ENCODE measurements around the gene UGCG.
A peak's percentile ranks its signal among the peaks of the same experiment; 100 is the strongest.
"Not testable (repeated sequence)": the region's sequence is repeated elsewhere in the genome, so short reads cannot be mapped to it uniquely, and the experiment has no call there.

The UGCG gene

GRCh38 chr9:111922324-111923013, 25.9 kb downstream of the UGCG start:
- ATAC-seq, result no peak

GRCh38 chr9:111924281-111924680, 27.7 kb downstream of the UGCG start:
- no peak for ATAC-seq

GRCh38 chr9:111925017-111925770, 28.6 kb downstream of the UGCG start:
- ATAC-seq, result no peak

DNA sequence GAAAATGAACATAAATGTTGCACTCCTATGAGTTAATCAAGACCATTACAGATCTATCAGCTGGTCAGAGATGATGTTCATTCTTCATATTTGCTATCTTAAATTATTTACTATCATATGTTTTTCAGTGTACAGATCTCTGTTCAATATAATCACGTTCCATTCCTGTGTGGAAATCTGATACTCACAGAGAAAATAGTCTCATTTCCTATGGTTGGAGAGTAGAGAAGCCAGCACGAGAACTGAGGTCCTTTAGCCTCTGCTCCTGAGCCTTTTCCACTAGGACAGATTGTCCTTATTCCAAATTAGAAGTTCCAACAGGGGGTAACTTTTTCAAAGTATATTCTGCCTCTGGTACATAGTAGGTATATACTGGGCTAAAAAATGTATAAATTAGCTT, 29.2 kb downstream of the UGCG start:
- ATAC-seq, result no peak

GRCh38 chr9:111926421-111926875, 29.8 kb downstream of the UGCG start:
- ATAC-seq, result peak; percentile 96 to 98

GRCh38 chr9:111928359-111928720, 31.7 kb downstream of the UGCG start:
- no peak for ATAC-seq

DNA sequence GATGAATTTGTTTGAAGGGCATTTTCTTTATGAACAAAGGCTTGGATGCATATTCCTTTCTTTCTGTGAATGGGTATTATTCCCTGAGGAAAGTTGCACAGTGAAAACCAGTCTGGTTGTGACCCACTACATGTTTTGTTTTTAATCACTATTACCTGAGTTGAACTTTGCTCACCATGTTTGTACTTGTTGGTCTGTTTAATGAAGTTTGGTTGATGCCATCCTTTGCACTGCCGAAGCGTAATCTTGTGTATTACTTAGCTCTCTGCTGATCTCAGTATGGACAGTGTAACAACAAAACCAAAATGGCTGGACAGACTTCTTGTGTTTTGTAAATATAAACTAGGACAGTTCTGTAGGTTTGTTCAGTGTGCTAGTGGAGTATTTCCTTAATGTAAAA, 38.1 kb downstream of the UGCG start:
- no peak for ATAC-seq

- no peak for ATAC-seq
These were observed 39.8 kb downstream of the UGCG start for GRCh38 chr9:111936391-111936790.

GRCh38 chr9:111937301-111937700, 40.7 kb downstream of the UGCG start:
- ATAC-seq, result no peak

DNA sequence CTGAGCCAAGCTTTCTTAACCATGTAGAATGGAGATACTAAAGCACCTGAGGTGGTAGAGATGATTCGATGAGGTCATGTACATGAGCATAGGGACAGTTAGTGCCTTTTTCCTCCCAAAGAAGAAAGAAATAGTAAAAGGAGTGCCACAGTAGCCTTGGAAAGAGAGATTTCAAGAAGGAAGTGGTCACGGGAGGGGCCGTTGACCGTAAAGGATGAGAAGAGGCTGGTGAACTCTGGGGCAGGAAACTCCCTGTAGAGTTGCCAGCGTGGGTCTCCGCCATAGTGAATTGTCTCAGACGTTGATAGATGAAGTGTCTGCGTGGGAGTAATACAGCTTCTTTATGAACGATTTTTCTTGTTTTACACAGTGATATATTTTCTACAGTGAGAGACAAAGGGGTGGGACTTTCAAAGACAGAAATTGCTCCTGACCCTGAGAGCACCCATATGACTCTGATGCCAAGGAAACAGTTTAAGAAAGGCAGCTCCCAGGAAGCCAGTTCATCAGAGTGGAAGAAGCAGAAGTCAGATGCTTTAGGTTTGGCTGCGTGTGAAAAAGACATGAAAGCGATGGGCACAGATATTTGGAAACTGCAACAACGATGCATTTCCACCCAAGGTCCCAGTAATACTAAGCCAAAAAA, 41.3 kb downstream of the UGCG start:
- peak; percentile 84 to 93 for ATAC-seq

- no peak for ATAC-seq
These were observed 41.8 kb downstream of the UGCG start for GRCh38 chr9:111938427-111938800.

DNA sequence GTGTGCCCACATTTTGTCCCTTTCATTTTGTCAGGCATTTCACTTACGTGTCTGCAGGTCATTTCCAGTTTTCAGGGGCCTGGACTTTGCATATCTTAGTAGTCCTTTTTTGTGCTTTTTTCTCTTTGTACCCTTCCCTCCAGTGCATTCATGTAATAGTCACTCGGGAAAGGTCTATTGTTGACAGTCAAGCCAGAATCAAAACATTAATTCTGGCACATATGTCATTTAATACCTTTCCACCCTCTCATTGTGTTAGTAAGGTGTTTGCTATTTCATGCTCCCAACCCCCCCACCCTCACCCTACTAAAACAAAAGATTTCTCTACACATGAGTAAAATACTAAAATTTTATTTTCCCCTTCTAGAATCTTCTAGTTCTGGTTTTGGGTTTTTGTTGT, 42.7 kb downstream of the UGCG start:
- no peak for ATAC-seq

- ATAC-seq, result no peak
These were observed 44.1 kb downstream of the UGCG start for GRCh38 chr9:111940697-111941096.

- ATAC-seq, result no peak
These were observed 46.6 kb downstream of the UGCG start for GRCh38 chr9:111943200-111943599.

DNA sequence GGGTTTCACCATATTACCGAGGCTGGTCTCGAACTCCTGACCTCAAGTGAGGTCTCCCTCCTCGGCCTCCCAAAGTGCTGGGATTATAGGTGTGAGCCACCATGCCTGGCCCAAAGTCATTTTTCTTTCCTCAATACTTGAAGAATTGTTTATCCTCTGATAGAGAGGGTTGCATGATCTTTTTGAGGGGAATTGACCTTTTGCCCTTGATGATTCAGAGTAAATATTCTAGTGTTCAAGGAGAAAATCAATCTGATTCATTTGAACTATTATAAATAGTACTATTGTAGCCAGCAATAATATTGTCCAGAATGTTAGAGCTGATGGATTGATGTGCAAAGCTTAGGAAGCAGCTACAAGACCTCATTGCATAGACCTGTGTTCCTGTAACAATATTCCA, 47.1 kb downstream of the UGCG start:
- ATAC-seq, result no peak

- ATAC-seq, result peak; percentile 43 to 48
These were observed 47.7 kb downstream of the UGCG start for GRCh38 chr9:111944241-111944866.

- peak; percentile 69 to 71 for ATAC-seq
These were observed 48.6 kb downstream of the UGCG start for GRCh38 chr9:111945216-111945615.

DNA sequence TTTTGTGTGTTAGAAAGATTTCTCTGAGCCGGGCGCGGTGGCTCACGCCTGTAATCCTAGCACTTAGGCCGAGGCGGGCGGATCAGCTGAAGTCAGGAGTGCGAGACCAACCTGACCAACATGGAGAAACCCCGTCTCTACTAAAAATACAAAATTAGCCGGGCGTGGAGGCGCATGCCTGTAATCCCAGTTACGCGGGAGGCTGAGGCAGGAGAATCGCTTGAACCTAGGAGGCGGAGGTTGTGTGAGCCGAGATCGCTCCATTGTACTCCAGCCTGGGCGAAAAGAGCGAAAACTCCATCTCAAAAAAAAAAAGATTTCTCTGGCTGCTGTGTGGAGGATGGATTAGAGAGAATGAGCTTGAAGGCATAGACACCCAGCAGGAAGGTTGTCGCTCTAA, 51.5 kb downstream of the UGCG start:
- not testable (repeated sequence) for ATAC-seq

DNA sequence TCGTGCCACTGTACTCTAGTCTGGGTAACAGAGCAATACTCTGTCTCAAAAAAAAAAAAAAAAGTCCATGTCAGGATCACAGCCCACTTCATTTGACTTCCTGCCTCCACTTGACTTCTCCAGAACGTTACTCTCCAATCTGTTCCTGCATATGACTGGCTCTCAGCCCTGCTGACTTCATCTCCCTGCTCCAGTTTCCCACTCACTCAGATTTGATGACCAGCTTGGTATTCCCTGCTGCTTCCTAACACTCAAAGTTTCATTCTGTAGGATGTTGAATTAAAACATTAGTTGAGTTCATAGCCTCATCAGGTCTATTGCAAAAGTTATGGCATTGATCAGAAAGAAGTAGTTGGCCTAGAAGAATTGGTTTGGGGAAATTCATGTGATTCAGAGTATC, 52.3 kb downstream of the UGCG start:
- no peak for ATAC-seq

DNA sequence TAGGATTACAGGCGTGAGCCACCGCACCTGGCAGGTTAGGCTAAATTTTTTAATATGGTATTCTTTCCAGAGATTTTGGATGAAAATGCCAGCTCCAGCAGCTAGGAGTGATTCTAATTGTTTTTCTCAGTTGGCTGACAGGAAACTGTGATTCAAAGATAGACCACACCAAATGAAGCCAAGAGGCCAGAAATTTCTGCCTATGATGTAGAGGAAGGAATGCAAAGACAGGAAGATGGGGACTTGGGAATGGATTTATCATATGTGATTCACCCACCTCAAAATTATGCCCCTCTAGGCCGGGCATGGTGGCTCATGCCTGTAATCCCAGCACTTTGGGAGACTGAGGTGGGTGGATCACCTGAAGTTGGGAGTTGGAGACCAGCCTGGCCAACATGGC, 53.3 kb downstream of the UGCG start:
- no peak for ATAC-seq

GRCh38 chr9:111952559-111952958, 55.9 kb downstream of the UGCG start:
- no peak for ATAC-seq

DNA sequence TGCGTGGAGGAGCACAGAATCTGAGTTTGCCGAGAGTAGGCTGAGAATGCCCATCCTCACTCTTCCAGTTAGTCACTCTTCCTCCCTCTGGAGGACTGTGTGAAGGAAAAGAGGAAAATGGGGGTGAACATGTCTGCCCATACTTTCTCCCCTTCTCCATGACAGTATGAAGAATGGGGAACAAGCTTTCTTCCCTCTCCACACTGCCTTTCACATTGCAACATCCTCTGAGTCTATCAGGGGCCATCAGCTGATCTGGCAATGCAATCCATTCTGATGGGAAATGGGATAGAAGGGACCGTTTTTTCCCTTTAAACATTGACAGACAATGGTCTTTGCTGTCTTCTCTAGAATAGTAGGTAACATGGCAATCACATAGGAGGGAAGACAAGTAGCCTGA, 56.8 kb downstream of the UGCG start:
- no peak for ATAC-seq

- no peak for ATAC-seq
These were observed 58.4 kb downstream of the UGCG start for GRCh38 chr9:111955048-111955447.
